ENCODE data around the gene DRC7.

The DRC7 gene

DNA sequence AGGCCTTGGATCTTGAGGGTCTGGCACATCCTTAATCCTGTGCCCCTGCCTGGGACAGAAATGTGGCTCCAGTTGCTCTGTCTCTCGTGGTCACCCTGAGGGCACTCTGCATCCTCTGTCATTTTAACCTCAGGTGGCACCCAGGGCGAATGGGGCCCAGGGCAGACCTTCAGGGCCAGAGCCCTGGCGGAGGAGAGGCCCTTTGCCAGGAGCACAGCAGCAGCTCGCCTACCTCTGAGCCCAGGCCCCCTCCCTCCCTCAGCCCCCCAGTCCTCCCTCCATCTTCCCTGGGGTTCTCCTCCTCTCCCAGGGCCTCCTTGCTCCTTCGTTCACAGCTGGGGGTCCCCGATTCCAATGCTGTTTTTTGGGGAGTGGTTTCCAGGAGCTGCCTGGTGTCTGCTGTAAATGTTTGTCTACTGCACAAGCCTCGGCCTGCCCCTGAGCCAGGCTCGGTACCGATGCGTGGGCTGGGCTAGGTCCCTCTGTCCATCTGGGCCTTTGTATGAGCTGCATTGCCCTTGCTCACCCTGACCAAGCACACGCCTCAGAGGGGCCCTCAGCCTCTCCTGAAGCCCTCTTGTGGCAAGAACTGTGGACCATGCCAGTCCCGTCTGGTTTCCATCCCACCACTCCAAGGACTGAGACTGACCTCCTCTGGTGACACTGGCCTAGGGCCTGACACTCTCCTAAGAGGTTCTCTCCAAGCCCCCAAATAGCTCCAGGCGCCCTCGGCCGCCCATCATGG, 30.5 kb upstream of the DRC7 start:
- DNase-seq: no peak
- no peaks in the 10 kb centered on the region for H3K36me3 ChIP-seq
- H3K9me3 ChIP-seq (ENCODE audit: severe bottlenecking): no peaks in the 10 kb centered on the region
- no peak overlapping the region for H3K4me3 ChIP-seq (ENCODE audit: low read depth, low read length)
- H3K27ac ChIP-seq: no peak overlapping the region
- no peaks in the 10 kb centered on the region for H3K27me3 ChIP-seq (ENCODE audit: insufficient read depth, low read depth, severe bottlenecking)
- TF ChIP-seq CTCF (IDR thresholded peaks at IDR 0.05; ENCODE audit: low read depth, low read length): peak; percentile 48

DNA sequence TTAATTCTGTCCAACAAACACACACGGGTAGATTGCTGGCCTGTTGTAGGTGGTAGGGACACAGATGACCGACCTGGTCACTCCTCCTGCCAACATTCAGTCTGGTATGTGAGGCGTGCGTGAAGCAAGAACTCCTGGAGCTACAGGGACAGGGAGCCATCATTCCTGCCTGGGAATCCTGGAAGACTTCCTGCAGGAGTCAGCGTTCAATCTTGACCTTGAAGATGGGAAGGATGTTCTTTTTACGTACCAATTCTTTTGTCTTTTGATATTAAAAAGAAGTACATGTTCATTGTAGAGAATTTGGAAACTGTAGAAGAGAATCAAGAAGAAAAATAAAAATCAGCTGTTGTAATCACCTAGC, 30.0 kb upstream of the DRC7 start:
- H3K4me3 ChIP-seq (ENCODE audit: low read depth, low read length): no peak overlapping the region
- TF ChIP-seq CTCF (IDR thresholded peaks at IDR 0.05; ENCODE audit: low read depth, low read length): no peak
- no peaks in the 10 kb centered on the region for H3K27me3 ChIP-seq (ENCODE audit: insufficient read depth, low read depth, severe bottlenecking)
- no peaks in the 10 kb centered on the region for H3K9me3 ChIP-seq (ENCODE audit: severe bottlenecking)
- no peak overlapping the region for H3K27ac ChIP-seq
- no peak for DNase-seq
- H3K36me3 ChIP-seq: no peaks in the 10 kb centered on the region

DNA sequence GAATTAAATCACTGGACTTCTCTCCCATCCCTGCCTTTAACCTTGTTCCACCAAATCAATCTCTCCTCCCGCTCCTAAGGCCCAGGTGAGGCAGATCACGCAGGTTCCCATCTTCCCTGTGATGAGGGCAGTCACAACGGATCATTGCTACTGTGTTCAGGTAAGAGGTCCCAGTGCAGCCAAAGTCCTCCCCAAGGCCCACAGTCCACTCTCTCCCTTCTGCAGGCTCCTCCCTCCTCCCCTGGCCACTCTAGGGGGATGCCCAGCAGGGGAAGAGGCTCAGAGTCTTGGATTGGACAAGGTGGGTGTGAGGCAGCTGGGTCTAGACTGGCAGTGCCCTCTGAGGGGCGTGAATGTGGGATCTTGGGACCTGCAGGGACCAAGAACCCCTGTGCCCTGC, 29.1 kb upstream of the DRC7 start:
- no peaks in the 10 kb centered on the region for H3K36me3 ChIP-seq
- H3K27ac ChIP-seq: no peak overlapping the region
- no peaks in the 10 kb centered on the region for H3K9me3 ChIP-seq (ENCODE audit: severe bottlenecking)
- H3K4me3 ChIP-seq (ENCODE audit: low read depth, low read length): no peak overlapping the region
- TF ChIP-seq CTCF (IDR thresholded peaks at IDR 0.05; ENCODE audit: low read depth, low read length): no peak
- DNase-seq: no peak
- no peaks in the 10 kb centered on the region for H3K27me3 ChIP-seq (ENCODE audit: insufficient read depth, low read depth, severe bottlenecking)

DNA sequence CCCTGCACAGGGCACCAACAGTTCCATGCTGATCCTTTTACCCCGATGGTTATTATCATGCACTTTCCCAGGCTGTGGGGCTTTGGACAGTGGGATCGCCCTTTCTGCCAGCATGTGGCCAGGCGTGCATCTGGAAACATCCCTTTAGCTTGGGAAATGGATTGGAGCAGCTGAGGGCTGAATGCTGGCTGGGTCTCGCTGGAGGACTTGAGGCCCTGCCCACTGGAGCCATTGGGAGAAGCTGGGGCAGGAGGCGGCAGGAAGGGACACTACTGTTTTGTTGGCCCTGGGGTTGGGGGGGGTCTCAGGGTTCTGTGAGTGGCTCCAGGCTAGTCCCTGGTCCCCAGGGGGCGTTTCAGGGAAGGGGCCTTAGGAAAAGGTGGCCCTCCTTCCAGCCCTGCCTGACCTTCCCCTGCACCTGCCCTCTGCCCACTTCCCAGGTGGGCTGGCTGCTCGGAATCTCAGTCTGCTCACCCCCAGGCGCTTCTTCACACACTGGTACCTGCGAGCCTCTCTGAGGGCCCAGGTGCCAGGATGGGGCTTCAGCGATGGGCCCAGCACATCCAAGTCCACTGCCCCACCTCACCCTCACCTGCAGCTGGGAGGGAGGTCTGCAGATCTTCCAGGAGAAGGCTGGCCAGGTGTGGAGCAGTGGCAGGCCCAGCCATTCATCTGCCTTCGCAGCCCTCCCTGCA, 28.1 kb upstream of the DRC7 start:
- no peak for TF ChIP-seq CTCF (IDR thresholded peaks at IDR 0.05; ENCODE audit: low read depth, low read length)
- H3K27ac ChIP-seq: no peak overlapping the region
- no peaks in the 10 kb centered on the region for H3K36me3 ChIP-seq
- no peak for DNase-seq
- no peaks in the 10 kb centered on the region for H3K9me3 ChIP-seq (ENCODE audit: severe bottlenecking)
- H3K4me3 ChIP-seq (ENCODE audit: low read depth, low read length): no peak overlapping the region
- no peaks in the 10 kb centered on the region for H3K27me3 ChIP-seq (ENCODE audit: insufficient read depth, low read depth, severe bottlenecking)

DNA sequence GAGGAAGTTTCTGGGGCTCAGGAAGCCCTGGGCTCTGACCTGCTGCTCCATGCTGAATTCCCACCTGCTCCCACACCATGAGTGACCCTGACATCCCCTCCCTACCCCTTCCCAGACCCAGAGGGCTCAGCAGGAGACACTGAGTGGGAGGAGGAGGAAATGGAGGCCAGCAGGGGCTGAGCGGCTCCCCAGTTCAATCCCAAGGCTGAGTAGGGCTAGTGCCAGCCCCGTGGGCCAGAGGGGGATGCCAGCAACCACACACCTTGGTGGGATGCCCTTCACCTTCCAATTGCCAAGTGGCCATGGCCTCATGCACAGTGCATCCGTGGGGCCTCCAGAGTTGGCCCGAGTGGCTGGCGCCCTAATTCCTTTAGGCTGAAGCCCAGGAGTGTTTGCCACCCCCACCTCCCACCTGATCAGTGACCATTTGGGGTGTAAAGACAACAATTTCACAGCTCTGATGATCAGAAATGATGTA, 27.5 kb upstream of the DRC7 start:
- H3K36me3 ChIP-seq: no peaks in the 10 kb centered on the region
- no peaks in the 10 kb centered on the region for H3K27me3 ChIP-seq (ENCODE audit: insufficient read depth, low read depth, severe bottlenecking)
- TF ChIP-seq CTCF (IDR thresholded peaks at IDR 0.05; ENCODE audit: low read depth, low read length): no peak
- no peak for DNase-seq
- H3K4me3 ChIP-seq (ENCODE audit: low read depth, low read length): no peak overlapping the region
- no peak overlapping the region for H3K27ac ChIP-seq
- H3K9me3 ChIP-seq (ENCODE audit: severe bottlenecking): no peaks in the 10 kb centered on the region

All from WERI-Rb-1 (cell line).